GM19025 (cell line): ENCODE data around the gene AMIGO3.
"Not testable (repeated sequence)": the region's sequence is repeated elsewhere in the genome, so short reads cannot be mapped to it uniquely, and the experiment has no call there.

Experiments
- ATAC-seq: cut with Tn5 transposase; IDR thresholded peaks from one replicate; pipeline ENCODE4 v1.9.1; 2021; ENCODE audit warnings: mild to moderate bottlenecking, low read depth, moderate library complexity; ENCODE audit not compliant: unreplicated experiment

The AMIGO3 gene

GRCh38 chr3:49712631-49713317 lies 6.7 kb downstream of the AMIGO3 start:
- no peak for ATAC-seq

- no peak for ATAC-seq
Observed at GRCh38 chr3:49712166-49712565, 7.3 kb downstream of the AMIGO3 start.

- ATAC-seq = no peak
Observed at GRCh38 chr3:49711489-49711888, 8.0 kb downstream of the AMIGO3 start.

GRCh38 chr3:49709852-49710251 lies 9.6 kb downstream of the AMIGO3 start:
- ATAC-seq = no peak

- ATAC-seq = no peak
Observed at GRCh38 chr3:49707113-49707480, 12.4 kb downstream of the AMIGO3 start.

GRCh38 chr3:49706456-49707112 lies 12.9 kb downstream of the AMIGO3 start:
- no peak for ATAC-seq

GRCh38 chr3:49705390-49705960 lies 14.0 kb downstream of the AMIGO3 start:
- no peak for ATAC-seq

- no peak for ATAC-seq
Observed at GRCh38 chr3:49704629-49705028, 14.9 kb downstream of the AMIGO3 start.

GRCh38 chr3:49703956-49704355 lies 15.5 kb downstream of the AMIGO3 start:
- no peak for ATAC-seq

GRCh38 chr3:49703443-49703927 lies 16.0 kb downstream of the AMIGO3 start:
- ATAC-seq = no peak

GRCh38 chr3:49702672-49703071 lies 16.8 kb downstream of the AMIGO3 start:
- ATAC-seq = no peak

GRCh38 chr3:49701388-49702077 lies 18.0 kb downstream of the AMIGO3 start:
- ATAC-seq = no peak

- no peak for ATAC-seq
Observed at GRCh38 chr3:49700453-49701128, 18.9 kb downstream of the AMIGO3 start.

GRCh38 chr3:49700014-49700413 lies 19.5 kb downstream of the AMIGO3 start:
- no peak for ATAC-seq

- ATAC-seq = no peak
Observed at GRCh38 chr3:49699281-49699979, 20.1 kb downstream of the AMIGO3 start.

GRCh38 chr3:49695350-49696015 lies 24.0 kb downstream of the AMIGO3 start:
- ATAC-seq = not testable (repeated sequence)

- ATAC-seq = not testable (repeated sequence)
Observed at GRCh38 chr3:49694409-49695070, 24.9 kb downstream of the AMIGO3 start.

- ATAC-seq = not testable (repeated sequence)
Observed at GRCh38 chr3:49691481-49691880, 28.0 kb downstream of the AMIGO3 start.

GRCh38 chr3:49690856-49691255 lies 28.6 kb downstream of the AMIGO3 start:
- ATAC-seq = not testable (repeated sequence)
